Measurements from ENCODE around the gene CPNE4. TPM values are rescaled to one million over a fixed set of nuclear protein-coding genes. Genes with fewer than 3 reads are reported as not detected.

Gene CPNE4
- total RNA-seq, 2 experiments from 2014 or later: not detected

GRCh38 chr3:131622726-131623125 lies 412.1 kb downstream of the CPNE4 start:
- POLR2A ChIA-PET: no interaction called here
- H3K4me1 Mint-ChIP-seq: no peaks in the 10 kb centered on the region
- H3K27ac Mint-ChIP-seq: no peak overlapping the region
- no peaks in the 10 kb centered on the region for H3K9me3 Mint-ChIP-seq
- DNase-seq: no peak
- H3K27me3 Mint-ChIP-seq: peaks cover 16% of the 10 kb centered on the region
- H3K36me3 Mint-ChIP-seq (ENCODE audit: low read depth): no peaks in the 10 kb centered on the region
- CTCF ChIA-PET: no interaction called here
- no peak overlapping the region for H3K4me3 Mint-ChIP-seq

- CTCF ChIA-PET: no interaction called here
- DNase-seq: no peak
- POLR2A ChIA-PET: no interaction called here
- Mint-ChIP-seq H3K36me3 (ENCODE audit: low read depth) (no peaks in the 10 kb centered on the region), H3K27ac (no peak overlapping the region), H3K27me3 (peaks cover 21% of the 10 kb centered on the region), H3K9me3 (no peaks in the 10 kb centered on the region), H3K4me1 (no peaks in the 10 kb centered on the region), H3K4me3 (no peak overlapping the region)
Measured at GRCh38 chr3:131620977-131621376, 413.8 kb downstream of the CPNE4 start.

- Mint-ChIP-seq H3K4me1 (no peaks in the 10 kb centered on the region), H3K4me3 (no peak overlapping the region), H3K36me3 (ENCODE audit: low read depth) (no peaks in the 10 kb centered on the region), H3K27ac (no peak overlapping the region), H3K9me3 (no peaks in the 10 kb centered on the region), H3K27me3 (peaks cover 21% of the 10 kb centered on the region)
- DNase-seq: no peak
- ChIA-PET POLR2A (no interaction called here), CTCF (no interaction called here)
Measured at GRCh38 chr3:131619821-131620220, 415.0 kb downstream of the CPNE4 start.

GRCh38 chr3:131616719-131617118 lies 418.1 kb downstream of the CPNE4 start:
- Mint-ChIP-seq H3K27me3 (peaks cover 24% of the 10 kb centered on the region), H3K9me3 (no peaks in the 10 kb centered on the region), H3K36me3 (ENCODE audit: low read depth) (no peaks in the 10 kb centered on the region), H3K4me3 (no peak overlapping the region), H3K27ac (no peak overlapping the region), H3K4me1 (no peaks in the 10 kb centered on the region)
- DNase-seq: no peak
- ChIA-PET CTCF (no interaction called here), POLR2A (no interaction called here)

- DNase-seq: no peak
- Mint-ChIP-seq H3K27ac (no peak overlapping the region), H3K4me1 (no peaks in the 10 kb centered on the region), H3K27me3 (peaks cover 23% of the 10 kb centered on the region), H3K9me3 (no peaks in the 10 kb centered on the region), H3K36me3 (ENCODE audit: low read depth) (no peaks in the 10 kb centered on the region), H3K4me3 (no peak overlapping the region)
- POLR2A ChIA-PET: no interaction called here
- CTCF ChIA-PET: no interaction called here
Measured at GRCh38 chr3:131612745-131613144, 422.1 kb downstream of the CPNE4 start.

- Mint-ChIP-seq H3K27ac (no peak overlapping the region), H3K27me3 (peaks cover 20% of the 10 kb centered on the region), H3K4me1 (no peaks in the 10 kb centered on the region), H3K4me3 (no peak overlapping the region), H3K36me3 (ENCODE audit: low read depth) (no peaks in the 10 kb centered on the region), H3K9me3 (no peaks in the 10 kb centered on the region)
- POLR2A ChIA-PET: no interaction called here
- no peak for DNase-seq
- CTCF ChIA-PET: no interaction called here
Measured at GRCh38 chr3:131610174-131610573, 424.6 kb downstream of the CPNE4 start.

GRCh38 chr3:131608741-131609140 lies 426.1 kb downstream of the CPNE4 start:
- Mint-ChIP-seq H3K4me3 (no peak overlapping the region), H3K36me3 (ENCODE audit: low read depth) (no peaks in the 10 kb centered on the region), H3K9me3 (no peaks in the 10 kb centered on the region), H3K27ac (no peak overlapping the region), H3K4me1 (no peaks in the 10 kb centered on the region), H3K27me3 (peaks cover 21% of the 10 kb centered on the region)
- POLR2A ChIA-PET: no interaction called here
- CTCF ChIA-PET: no interaction called here
- DNase-seq: no peak

- CTCF ChIA-PET: no interaction called here
- H3K27me3 Mint-ChIP-seq: peaks cover 21% of the 10 kb centered on the region
- H3K9me3 Mint-ChIP-seq: no peaks in the 10 kb centered on the region
Measured at GRCh38 chr3:131608296-131608695, 426.5 kb downstream of the CPNE4 start.

GRCh38 chr3:131605916-131606315 lies 428.9 kb downstream of the CPNE4 start:
- DNase-seq: no peak
- no peak overlapping the region for H3K27ac Mint-ChIP-seq
- POLR2A ChIA-PET: no interaction called here
- no peaks in the 10 kb centered on the region for H3K36me3 Mint-ChIP-seq (ENCODE audit: low read depth)
- no peaks in the 10 kb centered on the region for H3K9me3 Mint-ChIP-seq
- peaks cover 26% of the 10 kb centered on the region for H3K27me3 Mint-ChIP-seq
- CTCF ChIA-PET: no interaction called here
- H3K4me3 Mint-ChIP-seq: no peak overlapping the region
- no peaks in the 10 kb centered on the region for H3K4me1 Mint-ChIP-seq

More at GRCh38 chr3:131608296-131608695, 426.5 kb downstream of the CPNE4 start:
- Mint-ChIP-seq H3K4me1 (no peaks in the 10 kb centered on the region), H3K27ac (no peak overlapping the region), H3K36me3 (ENCODE audit: low read depth) (no peaks in the 10 kb centered on the region), H3K4me3 (no peak overlapping the region)
- POLR2A ChIA-PET: no interaction called here
- DNase-seq: no peak

- Mint-ChIP-seq H3K9me3 (no peaks in the 10 kb centered on the region), H3K27me3 (peaks cover 21% of the 10 kb centered on the region)
Measured at GRCh38 chr3:131602011-131602779, 432.6 kb downstream of the CPNE4 start.

GRCh38 chr3:131597816-131598215 lies 437.0 kb downstream of the CPNE4 start:
- no peak overlapping the region for H3K27ac Mint-ChIP-seq
- no peak overlapping the region for H3K4me3 Mint-ChIP-seq
- ChIA-PET CTCF (no interaction called here), POLR2A (no interaction called here)
- H3K9me3 Mint-ChIP-seq: no peaks in the 10 kb centered on the region
- H3K36me3 Mint-ChIP-seq (ENCODE audit: low read depth): no peaks in the 10 kb centered on the region
- no peaks in the 10 kb centered on the region for H3K4me1 Mint-ChIP-seq
- no peak for DNase-seq
- H3K27me3 Mint-ChIP-seq: peaks cover 9% of the 10 kb centered on the region

More at GRCh38 chr3:131602011-131602779, 432.6 kb downstream of the CPNE4 start:
- CTCF ChIA-PET: no interaction called here
- no peak overlapping the region for H3K27ac Mint-ChIP-seq
- H3K36me3 Mint-ChIP-seq (ENCODE audit: low read depth): no peaks in the 10 kb centered on the region
- no peak overlapping the region for H3K4me3 Mint-ChIP-seq
- POLR2A ChIA-PET: no interaction called here
- H3K4me1 Mint-ChIP-seq: no peaks in the 10 kb centered on the region
- DNase-seq: no peak

GRCh38 chr3:131596884-131597283 lies 437.9 kb downstream of the CPNE4 start:
- Mint-ChIP-seq H3K27ac (no peak overlapping the region), H3K4me3 (no peak overlapping the region)

GRCh38 chr3:131591394-131592014 lies 443.3 kb downstream of the CPNE4 start:
- CTCF ChIA-PET: no interaction called here
- Mint-ChIP-seq H3K36me3 (ENCODE audit: low read depth) (no peaks in the 10 kb centered on the region), H3K27ac (no peak overlapping the region), H3K4me1 (no peaks in the 10 kb centered on the region), H3K4me3 (no peak overlapping the region), H3K27me3 (peaks cover 14% of the 10 kb centered on the region), H3K9me3 (no peaks in the 10 kb centered on the region)
- POLR2A ChIA-PET: no interaction called here
- DNase-seq: no peak

More at GRCh38 chr3:131596884-131597283, 437.9 kb downstream of the CPNE4 start:
- Mint-ChIP-seq H3K4me1 (no peaks in the 10 kb centered on the region), H3K27me3 (peaks cover 6% of the 10 kb centered on the region), H3K36me3 (ENCODE audit: low read depth) (no peaks in the 10 kb centered on the region), H3K9me3 (no peaks in the 10 kb centered on the region)
- POLR2A ChIA-PET: no interaction called here
- no peak for DNase-seq
- CTCF ChIA-PET: no interaction called here

GRCh38 chr3:131586277-131586676 lies 448.5 kb downstream of the CPNE4 start:
- CTCF ChIA-PET: interaction anchor here (0.7 kb wide), 1 partner anchor 252 kb away, joined by 4 read pairs; no protein-coding TSS in a partner anchor
- Mint-ChIP-seq H3K27ac (no peak overlapping the region), H3K36me3 (ENCODE audit: low read depth) (no peaks in the 10 kb centered on the region), H3K27me3 (peaks cover 19% of the 10 kb centered on the region), H3K9me3 (no peaks in the 10 kb centered on the region), H3K4me3 (no peak overlapping the region), H3K4me1 (no peaks in the 10 kb centered on the region)
- POLR2A ChIA-PET: no interaction called here
- no peak for DNase-seq
